ENCODE results near the gene SLCO2B1.
"Not testable (repeated sequence)": the region's sequence is repeated elsewhere in the genome, so short reads cannot be mapped to it uniquely, and the experiment has no call there.

Gene SLCO2B1, protein sequence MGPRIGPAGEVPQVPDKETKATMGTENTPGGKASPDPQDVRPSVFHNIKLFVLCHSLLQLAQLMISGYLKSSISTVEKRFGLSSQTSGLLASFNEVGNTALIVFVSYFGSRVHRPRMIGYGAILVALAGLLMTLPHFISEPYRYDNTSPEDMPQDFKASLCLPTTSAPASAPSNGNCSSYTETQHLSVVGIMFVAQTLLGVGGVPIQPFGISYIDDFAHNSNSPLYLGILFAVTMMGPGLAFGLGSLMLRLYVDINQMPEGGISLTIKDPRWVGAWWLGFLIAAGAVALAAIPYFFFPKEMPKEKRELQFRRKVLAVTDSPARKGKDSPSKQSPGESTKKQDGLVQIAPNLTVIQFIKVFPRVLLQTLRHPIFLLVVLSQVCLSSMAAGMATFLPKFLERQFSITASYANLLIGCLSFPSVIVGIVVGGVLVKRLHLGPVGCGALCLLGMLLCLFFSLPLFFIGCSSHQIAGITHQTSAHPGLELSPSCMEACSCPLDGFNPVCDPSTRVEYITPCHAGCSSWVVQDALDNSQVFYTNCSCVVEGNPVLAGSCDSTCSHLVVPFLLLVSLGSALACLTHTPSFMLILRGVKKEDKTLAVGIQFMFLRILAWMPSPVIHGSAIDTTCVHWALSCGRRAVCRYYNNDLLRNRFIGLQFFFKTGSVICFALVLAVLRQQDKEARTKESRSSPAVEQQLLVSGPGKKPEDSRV

DNA sequence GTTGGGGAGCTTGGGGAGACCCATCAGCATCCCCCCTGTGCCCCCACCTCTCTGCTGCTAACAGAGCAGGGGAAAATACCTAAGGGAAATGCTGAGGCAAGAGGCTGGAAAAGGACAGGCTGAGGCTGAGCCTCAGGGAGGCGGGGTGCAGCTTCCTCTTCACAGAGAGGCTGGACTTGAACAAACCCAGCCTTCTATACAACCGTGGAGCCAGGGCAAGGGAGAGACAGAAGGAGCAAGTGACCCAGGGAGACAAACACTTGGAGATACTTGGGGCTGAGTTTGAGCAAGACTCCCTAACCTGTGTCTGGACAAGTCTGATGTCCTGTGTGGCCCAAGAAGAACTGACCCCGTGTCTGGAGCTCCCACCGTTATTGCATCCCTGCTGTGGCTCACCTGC, at the start of gene SLCO2B1:
SLCO2B1 (plus strand) TSS at position 229 of the 400 bp plus-strand sequence. CDS start 275 bp downstream, outside the sequence.
- DNase-seq = no peak

DNA sequence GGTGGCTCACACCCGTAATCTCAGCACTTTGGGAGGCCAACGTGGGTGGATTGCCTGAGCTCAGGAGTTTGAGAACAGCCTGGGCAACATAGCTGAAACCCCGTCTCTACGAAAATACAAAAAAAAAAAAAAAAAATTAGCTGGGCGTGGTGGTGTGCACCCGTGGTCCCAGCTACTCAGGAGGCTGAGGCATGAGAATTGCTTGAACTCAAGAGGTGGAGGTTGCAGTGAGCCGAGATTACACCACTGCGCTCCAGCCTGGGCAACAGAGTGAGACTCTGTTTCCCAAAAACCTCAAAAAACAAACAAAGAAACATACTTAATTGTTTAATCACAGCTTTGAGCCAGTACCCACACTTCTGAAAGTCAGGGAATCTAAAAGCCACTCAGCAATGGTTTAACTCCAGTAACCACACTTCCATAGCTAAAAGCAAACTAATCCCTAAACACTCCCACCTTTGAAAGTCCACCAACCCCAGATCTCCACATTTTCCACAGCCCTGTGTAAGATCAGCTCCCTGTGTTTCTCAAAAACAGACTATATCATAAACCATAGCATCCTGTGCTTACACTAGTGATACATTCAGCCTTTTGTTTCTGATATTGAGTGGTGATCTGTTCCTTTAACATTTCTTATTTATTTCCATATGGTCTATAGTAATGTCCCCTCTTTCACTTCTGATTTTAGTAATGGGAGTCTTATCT, 49.3 kb upstream of the SLCO2B1 start:
- no peak for DNase-seq

DNA sequence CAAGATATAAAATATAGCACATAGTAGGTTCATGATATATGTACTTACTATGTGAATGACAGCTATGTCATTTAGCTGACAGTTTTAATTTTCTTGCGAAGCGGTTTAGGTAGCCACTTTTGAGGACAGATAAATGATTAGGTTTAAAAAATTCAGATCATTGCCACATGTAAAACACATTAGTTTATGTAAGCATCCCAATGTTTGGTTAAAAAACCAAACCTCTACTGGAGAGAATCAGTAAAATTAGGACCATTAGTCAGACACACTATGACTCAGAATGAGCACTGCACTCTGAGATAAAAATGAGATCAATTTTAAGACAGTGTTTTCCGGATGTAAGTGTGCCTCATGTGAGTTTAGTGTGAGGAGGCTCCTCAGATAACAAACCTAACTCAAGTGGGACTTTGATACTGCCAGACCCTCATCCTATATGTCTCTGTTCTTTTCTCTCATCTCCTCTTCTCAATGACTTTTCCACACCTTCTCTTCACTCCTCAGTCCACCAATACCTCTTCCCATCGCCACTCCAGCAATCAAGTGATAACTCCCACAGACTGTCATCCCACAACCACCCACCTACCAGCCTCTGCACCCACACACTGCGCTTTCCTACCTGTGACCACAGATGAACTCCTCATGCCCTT, 47.4 kb upstream of the SLCO2B1 start:
- DNase-seq = no peak

DNA sequence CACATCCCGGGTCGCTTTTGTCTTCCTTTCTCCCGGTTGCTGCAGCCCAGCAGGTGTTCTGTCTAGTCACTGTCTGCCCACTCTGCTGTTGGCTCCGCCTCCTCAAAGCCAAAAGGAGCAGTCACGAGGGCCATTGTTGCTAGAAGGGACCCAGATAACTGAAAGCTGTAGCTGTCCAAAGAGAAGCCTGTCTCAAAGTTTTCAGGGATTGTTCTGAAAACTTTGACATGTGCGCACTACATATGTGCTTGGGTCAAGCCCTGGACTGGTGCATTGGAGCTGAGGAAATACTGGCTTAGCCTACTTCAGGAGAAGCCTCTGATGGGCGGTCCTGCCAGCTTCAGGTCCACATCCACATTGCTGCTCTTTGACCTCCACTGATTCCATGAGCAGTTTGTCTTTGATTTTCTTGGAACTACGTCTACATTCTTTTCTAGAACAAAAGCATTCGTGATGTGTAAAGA, 45.4 kb upstream of the SLCO2B1 start:
- peak; percentile 6 for DNase-seq

DNA sequence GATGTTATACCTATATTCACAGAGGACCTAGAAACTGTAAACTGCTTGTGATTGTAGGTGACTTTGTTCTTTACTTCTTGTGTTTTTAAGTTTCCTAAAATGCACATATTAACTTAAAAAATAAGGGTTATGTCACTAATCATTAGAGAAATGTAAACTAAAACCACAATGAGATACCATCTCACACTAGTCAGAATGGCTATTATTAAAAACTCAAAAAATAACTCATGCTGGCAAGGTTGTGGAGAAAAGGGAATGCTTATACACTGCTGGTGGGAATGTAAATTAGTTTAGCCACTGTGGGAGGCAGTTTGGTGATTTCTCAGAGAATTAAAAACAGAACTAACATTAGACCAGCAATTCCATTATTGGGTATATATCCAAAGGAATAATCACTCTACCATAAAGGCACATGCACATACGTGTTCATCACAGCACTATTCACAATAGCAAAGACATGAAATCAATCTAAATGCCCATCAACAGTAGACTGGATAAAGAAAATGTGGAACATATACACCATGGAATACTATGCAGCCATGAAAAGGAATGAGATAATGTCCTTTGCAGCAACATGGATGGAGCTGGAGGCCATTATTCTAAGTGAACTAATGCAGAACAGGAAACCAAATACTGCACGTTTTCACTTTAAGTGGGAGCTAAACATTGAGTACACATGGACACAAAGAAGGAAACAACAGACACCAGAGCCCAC, 44.8 kb upstream of the SLCO2B1 start:
- DNase-seq = not testable (repeated sequence)

DNA sequence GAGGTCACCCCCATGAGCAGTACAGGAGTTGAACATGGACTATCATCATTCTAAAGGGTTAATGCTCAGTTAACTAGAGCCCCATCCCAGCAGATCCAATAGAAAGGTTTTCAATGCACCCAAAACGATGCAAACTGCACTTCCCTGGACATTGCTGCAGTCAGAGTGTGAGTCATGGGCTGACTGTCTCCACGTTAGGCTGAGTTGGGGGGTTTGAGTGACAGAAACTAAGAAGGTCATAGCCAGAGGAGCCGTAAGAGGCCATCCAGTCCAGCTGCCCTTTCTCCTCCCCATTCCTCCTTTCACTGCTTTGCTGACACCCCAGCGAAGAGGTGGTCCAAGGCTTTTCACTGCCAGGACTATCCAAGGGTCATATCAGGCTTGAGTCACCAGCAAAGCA, 43.7 kb upstream of the SLCO2B1 start:
- no peak for DNase-seq

DNA sequence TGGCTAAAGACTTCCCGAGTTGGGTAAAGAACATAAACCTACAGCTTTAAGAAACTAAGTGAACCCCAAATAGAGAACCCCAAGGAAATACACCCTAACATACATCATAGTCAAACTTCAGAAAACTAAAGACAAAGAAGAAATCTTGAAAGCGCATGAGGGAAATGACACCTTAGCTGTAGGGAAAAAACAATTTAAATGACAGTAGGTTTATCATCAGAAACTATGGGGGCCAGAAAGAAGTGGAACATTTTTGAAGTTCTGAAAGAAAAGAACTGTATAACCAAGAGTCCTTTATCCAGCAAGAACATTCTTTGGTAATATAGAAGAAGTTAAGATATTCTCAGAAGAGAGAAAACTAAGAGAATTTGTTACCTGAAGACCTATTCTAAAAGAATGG, 38.7 kb upstream of the SLCO2B1 start:
- DNase-seq = no peak

DNA sequence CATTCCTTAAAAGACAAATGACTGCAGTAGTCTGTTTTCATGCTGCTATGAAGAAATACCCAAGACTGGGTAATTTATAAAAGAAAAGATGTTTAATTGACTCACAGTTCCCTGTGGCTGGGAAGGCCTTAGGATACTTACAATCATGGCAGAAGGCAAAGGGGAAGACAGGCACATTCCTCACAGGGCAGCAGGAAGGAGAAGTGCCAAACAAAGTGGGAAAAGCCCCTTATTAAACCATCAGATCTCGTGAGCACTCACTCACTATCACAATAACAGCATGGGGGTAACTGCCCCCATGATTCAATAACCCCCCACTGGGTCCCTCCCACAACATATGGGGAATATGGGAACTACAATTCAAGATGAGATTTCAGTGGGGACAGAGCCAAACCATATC, 37.9 kb upstream of the SLCO2B1 start:
- DNase-seq = no peak

DNA sequence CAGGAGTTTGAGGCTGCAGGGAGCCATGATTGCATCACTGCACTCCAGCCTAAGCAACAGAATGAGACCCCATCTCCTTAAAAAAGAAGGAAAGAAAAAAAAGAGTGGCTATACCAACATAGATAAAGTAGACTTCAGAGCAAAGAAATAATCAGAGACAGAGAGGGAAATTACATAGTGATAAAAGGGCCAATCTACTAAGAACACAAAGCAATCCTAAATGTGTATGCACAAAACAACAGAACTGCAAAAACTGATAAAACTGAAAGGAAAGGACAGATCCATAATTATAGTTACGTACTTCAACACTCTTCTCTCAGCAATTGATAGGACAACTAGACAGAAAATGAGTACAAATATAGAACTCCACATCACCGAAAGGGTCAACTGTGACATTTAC, 36.4 kb upstream of the SLCO2B1 start:
- DNase-seq = no peak

DNA sequence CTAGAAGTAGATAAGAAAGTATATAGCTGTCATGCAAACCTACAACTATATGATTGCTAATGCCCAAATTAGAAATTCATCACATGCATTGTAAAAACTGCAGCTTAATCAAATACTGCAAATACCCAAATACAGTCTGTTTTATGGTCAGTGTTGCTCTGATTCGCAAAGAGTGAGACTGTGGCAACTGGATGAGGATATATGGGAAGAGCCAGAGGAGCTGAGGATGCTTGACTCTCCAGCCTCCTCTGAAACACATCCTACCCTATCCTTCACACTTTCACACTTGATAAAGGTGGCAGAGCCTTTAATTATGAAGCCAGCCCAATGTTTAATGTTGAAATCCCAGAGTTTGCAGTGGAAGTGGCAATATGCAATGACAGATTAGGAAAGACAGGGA, 32.3 kb upstream of the SLCO2B1 start:
- DNase-seq = no peak

DNA sequence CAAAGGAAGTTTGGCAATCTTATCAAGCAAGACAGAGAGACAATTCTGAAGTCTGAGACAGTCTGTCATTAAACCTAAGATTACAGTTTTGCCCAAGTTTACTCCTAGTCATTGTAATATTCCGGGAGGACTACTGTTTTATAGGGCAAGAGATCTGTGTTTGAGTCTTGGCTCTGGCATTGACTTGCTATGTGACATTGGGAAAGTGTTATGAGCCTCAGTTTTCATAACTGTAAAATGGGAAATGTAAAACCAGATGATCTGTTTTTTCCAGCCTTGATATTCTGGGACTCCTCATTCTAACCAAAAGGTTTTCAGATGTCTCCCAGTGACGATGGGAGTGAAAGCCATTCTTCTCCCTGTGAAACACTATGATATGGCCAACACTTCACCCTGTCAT, 24.3 kb upstream of the SLCO2B1 start:
- DNase-seq = no peak

DNA sequence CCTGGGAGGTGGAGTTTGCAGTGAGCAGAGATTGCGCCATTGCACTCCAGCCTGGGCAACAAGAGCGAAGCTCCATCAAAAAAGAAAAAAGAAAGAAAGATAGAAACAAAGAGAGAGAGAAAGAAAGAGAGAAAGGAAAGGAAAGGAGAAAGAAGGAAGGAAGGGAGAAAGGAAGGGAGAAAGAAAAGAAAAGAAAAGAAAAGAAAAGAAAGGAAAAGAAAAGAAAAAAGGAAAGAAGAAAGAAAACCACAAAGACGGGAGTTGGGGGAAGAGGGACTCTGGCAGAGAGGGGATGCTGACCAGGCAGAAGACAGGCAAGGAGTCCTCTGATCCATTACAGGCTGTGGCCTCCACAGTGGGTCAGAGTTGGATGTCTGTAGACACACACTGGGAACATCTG, 18.8 kb upstream of the SLCO2B1 start:
- no peak for DNase-seq

DNA sequence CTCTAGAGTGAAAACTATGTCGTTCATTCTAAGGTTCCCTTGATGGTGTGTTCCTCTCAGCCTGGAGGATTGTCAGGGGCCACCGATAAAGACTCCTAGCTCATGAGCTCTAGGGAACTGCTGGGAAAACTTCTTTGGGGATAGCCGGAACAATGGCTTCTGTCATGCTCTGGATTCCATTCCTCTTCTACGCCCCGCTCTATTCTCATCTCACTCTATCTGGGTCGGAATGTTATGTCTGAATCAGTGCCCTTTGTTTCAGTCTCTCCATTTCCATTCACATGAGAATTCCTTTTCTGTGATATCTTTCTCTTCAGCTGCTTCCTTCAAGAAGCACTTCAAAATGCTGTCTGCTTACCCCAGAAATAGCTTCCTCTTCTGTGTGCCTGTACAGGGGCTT, 16.9 kb upstream of the SLCO2B1 start:
- no peak for DNase-seq

DNA sequence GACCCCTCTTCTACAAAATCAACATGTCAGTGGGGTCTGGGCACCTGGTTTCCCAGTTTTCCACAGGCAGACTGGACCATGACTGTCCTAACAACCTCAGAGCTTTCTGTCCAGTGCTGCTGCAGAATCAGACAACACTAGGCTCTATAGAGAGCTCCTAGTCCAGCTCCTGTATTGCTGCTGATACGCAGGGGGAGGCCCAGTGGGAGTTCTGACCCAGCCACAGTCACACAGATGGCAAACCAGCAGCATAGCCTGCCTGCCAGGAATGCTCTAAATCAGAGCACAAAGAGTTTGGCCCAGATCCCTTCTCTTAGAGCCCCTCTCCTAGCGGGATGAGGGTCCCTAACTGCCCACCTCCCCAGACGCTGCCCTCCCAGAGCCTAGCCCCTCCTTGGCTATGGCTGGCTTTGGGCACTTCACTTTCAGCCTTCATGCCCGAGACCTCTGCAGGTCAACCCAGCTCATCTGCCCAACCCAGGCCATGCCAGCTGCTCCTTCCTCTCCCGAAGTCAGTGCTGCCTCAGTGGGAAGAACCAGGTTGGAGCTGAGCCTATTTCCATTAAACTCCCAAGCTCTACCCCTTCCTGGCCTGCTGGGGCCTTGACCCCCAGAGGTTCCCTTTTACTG, 15.8 kb upstream of the SLCO2B1 start:
- no peak for DNase-seq

DNA sequence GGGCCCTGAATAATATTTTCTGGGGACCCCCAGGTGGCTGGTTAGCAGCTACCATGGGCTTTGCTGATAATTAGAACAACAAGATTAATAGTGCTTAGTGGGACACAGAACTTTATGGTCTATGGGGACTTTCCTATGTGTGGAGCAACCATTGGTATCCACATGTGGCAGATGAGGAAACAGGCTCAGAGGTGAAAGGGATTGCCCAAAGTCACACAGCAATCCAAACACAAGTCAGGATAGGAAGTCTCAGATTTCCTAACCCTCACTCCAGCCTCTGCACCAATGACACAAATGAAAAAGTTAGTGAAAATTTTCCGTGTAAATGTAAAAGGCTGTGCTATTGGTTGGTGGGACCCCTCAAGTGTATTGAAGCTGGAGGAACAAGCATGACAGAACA, 15.3 kb upstream of the SLCO2B1 start:
- DNase-seq = no peak

DNA sequence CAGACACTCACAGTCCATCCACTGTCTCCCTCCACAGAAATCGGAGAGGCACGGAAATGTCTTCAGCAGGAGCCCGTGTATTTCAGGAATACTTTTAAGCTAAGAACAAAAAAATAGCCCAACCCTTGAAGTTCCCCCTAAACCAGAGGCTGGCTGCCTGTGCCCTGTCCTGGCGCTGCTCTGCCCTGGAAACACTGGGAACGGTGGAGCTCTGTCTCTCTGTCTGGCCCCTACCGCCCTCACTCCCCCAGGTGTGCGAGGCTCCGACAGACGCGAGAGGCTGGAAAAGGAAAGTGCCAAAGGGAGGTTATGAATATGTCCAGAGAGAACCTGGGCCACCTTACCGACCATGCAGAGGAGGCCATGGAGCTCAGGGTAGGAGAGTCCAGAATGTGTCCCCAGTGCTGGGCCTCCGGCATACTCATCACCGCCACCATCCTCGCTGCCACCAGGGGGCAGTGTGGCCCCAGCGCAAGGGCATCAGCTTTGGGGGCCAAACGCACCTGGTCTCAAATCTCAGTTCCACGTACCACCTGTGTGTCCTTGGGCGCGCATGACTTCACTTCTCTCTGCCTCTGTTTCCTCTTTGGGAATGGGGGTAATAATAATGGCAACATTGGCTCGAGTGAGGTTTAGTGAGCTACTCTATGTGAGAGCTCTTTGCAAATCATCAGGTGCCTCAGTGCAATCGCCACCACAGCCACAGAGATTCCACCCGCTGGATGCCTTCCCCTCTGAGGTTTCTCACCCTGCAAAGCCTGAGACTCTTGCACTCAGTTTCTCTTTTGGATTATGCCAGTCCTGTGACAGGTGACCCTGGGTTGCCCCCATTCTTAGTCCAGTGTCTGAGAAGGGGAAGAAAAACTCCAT, 10.4 kb upstream of the SLCO2B1 start:
- DNase-seq = no peak

DNA sequence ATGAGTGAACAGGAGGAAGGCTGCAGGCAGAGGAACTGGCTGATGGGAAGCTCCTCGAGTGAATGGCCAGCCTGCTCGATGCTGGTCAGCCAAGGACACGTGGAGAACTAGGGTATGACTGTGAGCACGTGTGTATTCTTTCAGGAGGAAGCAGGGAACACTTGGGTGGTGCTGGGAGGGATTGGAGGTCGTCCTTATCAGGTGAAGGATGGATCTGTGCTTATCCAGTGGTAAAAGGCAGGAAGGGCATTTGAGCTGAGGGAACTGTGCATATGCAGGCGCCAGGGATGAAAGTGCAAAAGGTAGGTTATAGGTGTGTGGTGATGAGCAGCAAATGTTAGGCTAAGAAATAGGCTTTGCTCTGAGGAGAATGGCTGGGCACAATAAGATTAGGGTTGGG, 9.7 kb upstream of the SLCO2B1 start:
- DNase-seq = no peak

DNA sequence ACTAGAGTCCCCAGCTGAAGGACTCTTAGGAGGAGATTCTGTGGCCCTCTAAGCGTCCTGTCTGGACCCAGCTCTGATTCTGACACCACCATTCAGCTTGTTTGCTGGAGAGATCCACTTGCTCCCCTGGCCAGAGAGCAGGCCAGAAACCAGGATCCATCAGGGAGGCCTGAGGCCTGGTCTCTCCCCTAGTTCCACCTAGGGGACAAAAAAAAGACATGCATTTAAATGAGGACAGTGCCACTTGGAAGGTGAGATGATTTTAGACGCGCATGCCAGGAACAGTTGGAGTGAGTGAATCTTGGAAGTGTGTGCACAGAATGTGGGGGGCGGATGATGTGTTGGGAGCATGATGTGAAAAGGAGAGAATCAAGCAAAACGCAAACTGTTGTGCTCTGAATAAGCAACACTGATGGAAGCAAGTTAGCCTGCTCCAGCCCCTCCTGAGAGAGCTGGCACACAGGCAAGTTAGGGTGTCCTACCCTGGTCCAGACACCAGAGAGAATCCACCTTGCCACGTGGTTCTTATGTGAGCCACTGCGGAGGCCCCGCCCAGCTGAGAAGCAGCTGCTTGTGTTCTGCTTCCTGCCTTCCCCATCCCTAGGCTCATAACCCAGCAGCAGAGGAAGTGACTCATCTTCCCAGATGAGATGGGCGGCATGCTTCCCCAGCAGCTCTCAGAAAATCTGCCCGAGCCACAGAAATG, 8.0 kb upstream of the SLCO2B1 start:
- peak; percentile 85 for DNase-seq

DNA sequence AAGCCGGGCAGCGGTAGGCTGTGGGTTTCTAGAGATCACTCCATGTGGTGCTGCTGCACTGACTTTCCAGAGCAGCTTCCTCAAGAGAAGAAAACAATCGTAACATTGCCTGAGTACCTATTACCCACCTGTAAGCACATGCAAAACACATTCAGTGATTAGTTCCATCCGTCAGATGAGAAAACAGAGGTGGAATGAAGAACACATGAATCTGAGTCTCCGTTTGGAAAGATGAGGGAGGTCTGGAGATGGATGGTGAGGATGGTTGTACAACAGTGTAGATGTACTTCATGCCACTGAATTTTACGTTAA, 7.5 kb upstream of the SLCO2B1 start:
- no peak for DNase-seq

DNA sequence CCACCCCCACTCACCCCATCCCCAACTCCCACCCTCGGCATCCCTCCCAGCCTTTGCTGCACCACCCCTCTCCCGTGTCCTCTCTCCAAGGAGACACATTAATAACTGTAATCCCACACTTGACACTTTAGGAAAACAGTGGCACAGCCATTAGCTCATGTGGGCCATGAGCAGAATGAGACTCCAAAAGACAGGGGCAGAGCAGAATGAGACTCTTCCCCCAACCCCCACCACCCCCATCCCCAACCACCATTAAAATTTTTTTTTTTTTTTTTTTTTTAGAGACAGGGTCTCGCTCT, 6.2 kb upstream of the SLCO2B1 start:
- DNase-seq = no peak
